ENCODE measurements around the gene LTBP4. TPM values are rescaled to one million over a fixed set of nuclear protein-coding genes. Genes with fewer than 3 reads are reported as not detected.
A peak's percentile ranks its signal among the peaks of the same experiment; 100 is the strongest.

The LTBP4 gene
- polyA plus RNA-seq, 3 donors, result 156 to 325 (median 271) TPM

DNA sequence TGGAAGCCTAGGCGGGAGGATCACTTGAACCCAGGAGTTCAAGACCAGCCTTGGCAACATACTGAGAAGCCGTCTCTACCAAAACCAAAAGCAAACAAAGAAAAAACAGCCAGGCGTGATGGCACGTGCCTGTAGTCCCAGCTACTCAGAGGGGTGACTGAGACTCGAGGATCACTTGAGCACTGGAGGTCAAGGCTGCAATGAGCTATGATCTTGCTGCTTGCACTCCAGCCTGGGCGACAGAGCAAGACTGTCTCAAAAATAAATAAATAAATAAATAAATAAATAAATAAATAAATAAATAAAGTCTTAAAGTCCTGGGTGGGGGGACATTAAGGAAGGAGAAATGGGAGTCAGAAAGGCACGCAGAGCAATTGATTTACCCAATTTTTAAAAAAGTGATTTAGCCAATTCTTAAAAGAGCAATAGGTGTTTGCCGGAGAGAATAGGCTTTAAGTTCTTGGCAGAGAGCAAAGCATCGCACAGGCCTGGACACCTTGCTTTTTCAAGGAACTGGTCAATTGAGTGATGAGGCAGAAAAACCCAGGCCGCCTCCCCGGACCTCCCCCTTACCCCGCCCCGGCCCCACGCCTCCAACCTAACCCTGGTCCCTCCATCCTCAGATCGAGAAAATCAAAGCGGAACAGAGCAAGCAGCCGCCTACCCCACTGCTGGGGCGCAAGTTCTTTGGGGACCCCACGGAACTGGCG is 34.0 kb upstream of the LTBP4 start:
- DNase-seq (ENCODE audit: extremely low read depth in 1 of 11, low read depth in 9 of 11, low spot score in 4 of 11), result no peak

DNA sequence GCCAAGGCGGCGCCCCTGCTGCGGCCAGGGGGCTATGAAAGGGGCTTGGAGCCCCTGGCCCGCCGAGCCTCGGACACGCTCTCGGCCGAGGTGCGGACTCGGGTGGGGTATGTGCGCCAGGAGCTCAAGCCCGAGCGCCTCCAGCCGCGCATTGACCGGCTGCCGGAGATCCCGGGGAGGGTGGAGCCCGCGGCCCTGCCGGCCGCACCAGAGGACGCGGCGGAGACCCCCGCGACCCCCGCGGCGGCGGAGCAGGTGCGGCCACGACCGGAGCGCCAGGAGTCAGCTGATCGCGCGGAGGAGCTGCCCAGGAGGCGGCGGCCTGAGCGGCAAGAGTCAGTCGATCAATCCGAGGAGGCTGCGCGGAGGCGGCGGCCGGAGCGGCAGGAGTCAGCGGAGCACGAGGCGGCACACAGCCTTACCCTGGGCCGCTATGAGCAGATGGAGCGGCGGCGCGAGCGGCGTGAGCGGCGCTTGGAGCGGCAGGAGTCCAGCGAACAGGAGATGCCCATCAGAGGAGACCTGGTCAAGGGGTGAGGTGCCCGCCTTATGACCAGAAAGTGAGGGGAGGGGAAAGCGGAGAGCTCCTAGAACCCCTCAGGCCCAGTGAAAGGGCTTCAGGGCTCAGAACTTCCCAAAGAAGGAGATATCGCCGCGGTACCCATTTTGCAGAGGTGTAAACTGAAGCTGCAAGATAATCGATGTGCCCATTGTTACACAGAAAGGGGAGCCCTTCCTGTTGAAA is 33.2 kb upstream of the LTBP4 start:
- no peak for DNase-seq (ENCODE audit: extremely low read depth in 1 of 11, low read depth in 9 of 11, low spot score in 4 of 11)

DNA sequence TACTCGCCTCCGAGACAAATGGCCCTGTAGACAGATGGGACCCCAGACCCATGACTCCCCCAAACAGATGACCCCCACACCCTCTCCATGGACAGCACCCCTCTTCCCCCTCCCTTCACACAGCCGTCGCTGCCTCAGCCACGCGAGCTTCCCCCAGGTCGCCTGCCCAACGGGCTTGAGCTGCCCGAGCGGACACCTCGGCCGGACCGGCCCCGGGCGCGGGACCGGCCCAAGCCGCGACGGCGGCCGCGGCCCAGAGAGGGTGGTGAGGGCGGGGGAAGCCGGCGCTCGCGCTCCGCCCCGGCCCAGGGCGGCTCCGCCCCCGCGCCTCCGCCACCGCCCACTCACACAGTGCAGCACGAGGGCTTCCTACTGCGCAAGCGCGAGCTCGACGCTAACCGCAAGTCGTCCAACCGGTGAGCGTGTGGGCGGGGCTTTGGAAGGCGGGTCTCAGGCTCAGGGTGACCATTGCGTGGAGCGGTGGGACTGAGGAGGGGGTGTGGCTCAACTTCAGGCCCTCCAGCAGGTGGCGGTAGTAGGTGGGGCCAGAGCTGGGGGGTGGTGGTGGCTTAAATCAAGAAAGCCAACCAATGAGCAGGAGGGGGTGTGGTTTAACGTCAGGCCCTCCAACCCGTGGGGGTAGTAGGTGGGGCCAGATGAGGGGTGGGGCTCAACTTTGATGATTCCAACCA is 30.7 kb upstream of the LTBP4 start:
- DNase-seq (ENCODE audit: extremely low read depth in 1 of 11, low read depth in 9 of 11, low spot score in 4 of 11), result peak; percentile 86 to 96 (median 94)

DNA sequence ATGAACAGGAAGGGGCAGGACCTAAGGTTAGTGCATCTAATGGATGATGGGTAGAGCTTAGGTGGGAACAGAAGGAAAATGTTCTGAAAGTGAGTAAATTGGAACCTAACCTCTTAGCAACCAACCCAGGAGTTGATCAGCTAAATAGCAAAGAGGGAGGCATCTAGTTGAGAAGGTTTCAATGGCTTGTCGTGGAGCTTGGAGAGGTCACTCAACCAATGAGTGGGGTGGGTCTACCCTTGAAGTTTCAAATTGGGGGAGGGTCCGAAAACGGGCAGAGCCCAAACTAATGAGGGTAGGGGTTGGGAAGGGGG is 30.2 kb upstream of the LTBP4 start:
- no peak for DNase-seq (ENCODE audit: extremely low read depth in 1 of 11, low read depth in 9 of 11, low spot score in 4 of 11)

DNA sequence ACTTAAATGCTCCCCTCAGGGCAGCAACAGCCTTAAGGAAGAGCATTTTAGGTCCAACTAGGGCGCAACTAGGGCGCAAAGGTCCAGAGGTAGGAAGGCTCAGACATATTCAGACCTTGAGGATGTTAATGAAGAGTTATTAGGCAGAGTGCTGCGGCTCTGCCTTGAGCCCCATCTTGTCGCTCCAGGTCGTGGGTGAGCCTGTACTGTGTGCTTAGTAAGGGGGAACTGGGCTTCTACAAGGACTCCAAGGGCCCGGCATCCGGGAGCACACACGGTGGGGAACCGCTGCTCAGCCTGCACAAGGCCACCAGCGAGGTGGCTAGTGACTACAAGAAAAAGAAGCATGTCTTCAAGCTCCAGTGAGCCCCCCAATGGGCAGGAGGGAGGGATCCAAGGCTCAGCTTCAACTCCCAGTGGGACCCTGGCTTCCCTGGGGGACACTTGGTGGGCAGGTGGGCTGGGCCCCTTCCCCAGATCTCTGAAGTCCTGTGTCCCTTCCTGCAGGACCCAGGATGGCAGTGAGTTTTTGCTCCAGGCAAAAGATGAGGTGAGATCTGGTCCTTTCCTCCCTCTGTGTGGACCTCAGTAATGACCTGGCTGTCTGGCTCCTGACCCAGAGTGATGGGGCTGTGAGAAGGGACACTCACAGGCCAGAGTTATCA is 29.2 kb upstream of the LTBP4 start:
- DNase-seq (ENCODE audit: extremely low read depth in 1 of 11, low read depth in 9 of 11, low spot score in 4 of 11), result no peak

DNA sequence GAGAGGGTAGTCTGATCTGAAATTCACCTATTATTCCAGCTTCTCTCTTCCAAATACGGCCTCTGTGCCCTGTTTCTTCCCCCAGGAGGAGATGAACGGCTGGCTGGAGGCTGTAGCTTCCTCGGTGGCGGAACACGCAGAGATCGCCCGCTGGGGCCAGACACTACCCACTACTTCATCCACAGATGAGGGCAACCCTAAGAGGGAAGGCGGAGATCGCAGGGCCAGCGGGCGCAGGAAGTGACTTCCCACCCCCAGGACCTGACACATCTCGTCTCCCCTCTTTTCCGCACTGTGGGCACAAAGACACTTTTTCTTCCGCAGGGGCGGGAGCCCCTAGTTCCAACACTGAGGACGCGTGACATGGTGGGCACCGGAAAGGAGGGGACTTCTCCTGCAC is 25.8 kb upstream of the LTBP4 start:
- DNase-seq (ENCODE audit: extremely low read depth in 1 of 11, low read depth in 9 of 11, low spot score in 4 of 11), result no peak

DNA sequence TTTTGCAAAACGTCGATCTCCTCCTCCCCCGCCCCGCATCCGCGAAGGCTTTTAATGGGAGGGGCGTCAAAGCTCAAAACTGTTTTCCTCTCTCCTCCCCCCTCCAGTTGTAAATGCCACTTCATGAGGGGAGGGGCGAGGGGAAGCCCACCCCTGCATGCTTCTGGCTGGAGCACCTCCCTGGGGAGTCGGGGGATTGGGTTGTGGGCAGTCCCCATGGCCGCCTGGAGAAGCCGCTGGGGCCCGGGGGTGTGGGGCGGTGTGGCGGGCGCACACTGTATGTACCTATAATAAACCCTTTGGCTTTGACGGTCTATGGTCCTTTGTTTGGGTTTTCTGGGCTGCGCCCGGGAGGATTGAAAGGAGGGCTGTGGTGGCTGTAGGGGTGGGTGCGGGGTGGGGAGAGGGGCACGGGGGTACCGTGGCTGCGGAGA is 25.0 kb upstream of the LTBP4 start:
- no peak for DNase-seq (ENCODE audit: extremely low read depth in 1 of 11, low read depth in 9 of 11, low spot score in 4 of 11)

DNA sequence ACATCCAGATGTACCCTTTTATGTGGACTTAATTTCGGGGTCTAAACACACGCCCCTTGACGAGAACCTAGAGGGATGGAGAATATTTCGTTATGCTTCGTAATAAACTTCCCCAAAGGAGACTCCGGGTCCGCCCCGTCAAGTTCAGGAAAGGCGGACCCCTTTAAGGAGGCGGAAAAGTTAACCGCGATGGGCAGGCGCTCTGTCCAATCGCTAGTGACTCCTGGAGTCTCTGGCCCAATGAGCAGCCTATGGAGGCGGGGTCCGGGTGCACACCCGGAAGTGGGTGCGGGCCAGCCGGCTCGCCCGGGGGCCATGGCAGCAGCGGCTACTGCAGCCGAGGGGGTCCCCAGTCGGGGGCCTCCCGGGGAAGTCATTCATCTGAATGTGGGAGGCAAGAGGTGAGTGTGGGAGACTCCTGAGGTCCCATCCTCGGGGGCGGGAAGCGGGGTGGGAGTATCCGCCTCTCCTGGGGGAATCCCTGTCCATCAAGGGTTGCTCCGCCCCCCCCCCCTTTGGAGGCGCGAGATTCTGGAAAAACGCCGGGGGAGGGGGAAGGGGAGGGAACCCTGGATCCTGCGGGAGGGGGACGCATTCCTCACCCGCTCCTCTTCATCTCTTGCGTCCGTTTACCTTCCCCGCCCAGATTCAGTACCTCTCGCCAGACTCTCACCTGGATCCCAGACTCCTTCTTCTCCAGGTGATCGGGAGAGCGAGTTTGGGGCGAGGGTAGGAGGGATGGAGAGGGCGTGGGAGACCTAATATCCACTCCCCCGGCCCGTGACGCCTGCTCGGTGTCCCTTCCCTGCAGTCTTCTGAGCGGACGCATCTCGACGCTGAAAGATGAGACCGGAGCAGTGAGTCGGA is 24.4 kb upstream of the LTBP4 start, which contains the start of gene SHKBP1:
TSS of gene SHKBP1 (plus strand) at position 289 of the 867 bp plus-strand sequence. CDS start at position 316, 27 bp downstream.
- DNase-seq (ENCODE audit: extremely low read depth in 1 of 11, low read depth in 9 of 11, low spot score in 4 of 11), result peak; percentile 84 to 95 (median 92)

DNA sequence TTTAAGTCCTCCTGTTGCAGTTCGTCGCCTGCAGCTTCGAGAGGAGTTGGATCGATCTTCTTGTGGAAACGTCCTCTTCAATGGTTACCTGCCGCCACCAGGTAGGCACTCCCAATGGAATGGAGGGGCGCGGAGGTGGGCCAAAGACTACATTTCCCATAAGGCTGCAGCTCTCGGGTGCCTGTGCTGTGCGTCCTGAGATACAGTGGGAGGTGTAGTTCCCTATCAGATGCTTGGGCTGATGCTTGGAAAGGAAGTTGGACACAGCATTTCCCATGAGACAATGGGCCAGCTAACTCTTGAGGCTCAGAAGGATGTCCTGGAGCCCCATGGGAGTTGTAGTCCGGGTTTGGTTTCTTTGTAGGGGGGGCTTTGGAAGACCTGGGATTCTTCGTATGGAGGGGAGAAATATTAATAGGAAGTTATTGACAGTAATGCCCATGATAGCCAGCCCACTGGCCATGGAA is 22.7 kb upstream of the LTBP4 start:
- no peak for DNase-seq (ENCODE audit: extremely low read depth in 1 of 11, low read depth in 9 of 11, low spot score in 4 of 11)

DNA sequence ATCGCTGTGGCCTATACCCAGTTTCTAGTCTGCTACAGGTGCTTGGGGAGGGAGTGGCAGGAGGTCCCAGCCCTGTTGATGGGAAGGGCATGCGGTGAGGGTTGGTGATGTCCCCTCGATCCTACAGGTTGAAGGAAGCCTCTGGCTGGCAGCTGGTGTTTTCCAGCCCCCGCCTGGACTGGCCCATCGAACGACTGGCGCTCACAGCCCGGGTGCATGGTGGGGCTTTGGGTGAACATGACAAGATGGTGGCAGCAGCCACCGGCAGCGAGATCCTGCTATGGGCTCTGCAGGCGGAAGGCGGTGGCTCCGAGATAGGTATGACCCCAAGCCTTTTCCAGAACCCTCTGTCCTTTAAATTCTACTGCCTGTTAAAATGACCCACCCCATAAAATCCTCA is 20.6 kb upstream of the LTBP4 start:
- no peak for DNase-seq (ENCODE audit: extremely low read depth in 1 of 11, low read depth in 9 of 11, low spot score in 4 of 11)

DNA sequence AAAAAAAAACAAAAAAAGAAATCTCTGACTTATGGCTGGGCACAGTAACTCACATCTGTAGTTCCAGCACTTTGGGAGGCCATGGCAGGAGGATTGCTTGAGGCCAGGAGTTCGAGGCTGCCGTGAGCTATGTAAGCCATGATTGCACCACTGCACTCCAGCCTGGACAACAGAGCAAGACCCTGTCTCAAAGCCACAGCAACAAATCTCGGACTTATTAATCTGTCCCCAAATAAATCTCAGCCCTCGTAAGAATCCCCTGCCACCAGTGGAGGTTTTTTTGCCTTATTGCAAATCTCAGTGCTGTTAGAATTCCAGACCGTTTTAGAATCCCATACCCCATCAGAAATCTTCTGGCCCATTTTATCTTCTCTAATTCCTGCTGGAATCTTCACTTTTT is 19.6 kb upstream of the LTBP4 start:
- no peak for DNase-seq (ENCODE audit: extremely low read depth in 1 of 11, low read depth in 9 of 11, low spot score in 4 of 11)

DNA sequence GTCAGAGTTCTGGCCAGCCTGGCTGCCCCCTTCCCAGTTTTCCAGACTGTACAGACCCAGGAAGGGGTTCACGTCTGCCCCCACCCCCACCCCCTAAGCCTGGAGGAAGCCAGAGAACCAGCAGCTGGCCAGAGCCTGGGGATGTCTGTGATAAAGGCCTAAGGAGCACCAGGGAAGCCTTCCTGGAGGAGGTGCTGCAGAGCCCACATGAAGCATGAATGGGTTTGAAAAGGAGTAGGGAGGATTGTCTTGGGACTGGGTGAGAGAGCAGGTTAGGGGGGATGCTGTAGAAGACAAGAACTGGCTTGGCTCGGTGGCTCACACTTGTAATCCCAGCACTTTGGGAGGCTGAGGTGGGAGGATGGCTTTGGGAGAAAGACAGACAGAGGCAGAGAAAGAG is 18.7 kb upstream of the LTBP4 start:
- no peak for DNase-seq (ENCODE audit: extremely low read depth in 1 of 11, low read depth in 9 of 11, low spot score in 4 of 11)

DNA sequence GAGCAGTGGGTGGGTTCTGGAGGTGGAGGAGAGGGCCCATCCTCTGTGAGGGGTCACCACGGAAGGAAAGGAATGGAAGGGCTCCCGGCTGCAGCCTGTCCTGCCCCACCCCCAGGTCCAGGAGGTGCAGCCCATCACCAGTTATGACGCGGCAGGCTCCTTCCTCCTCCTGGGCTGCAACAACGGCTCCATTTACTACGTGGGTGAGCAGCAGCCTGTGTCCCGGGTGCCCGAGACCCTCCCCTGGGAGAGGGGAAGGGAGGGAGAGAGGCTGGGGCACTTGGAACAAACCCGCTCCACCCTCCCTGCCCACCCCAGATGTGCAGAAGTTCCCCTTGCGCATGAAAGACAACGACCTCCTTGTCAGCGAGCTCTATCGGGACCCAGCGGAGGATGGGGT is 17.9 kb upstream of the LTBP4 start:
- no peak for DNase-seq (ENCODE audit: extremely low read depth in 1 of 11, low read depth in 9 of 11, low spot score in 4 of 11)

DNA sequence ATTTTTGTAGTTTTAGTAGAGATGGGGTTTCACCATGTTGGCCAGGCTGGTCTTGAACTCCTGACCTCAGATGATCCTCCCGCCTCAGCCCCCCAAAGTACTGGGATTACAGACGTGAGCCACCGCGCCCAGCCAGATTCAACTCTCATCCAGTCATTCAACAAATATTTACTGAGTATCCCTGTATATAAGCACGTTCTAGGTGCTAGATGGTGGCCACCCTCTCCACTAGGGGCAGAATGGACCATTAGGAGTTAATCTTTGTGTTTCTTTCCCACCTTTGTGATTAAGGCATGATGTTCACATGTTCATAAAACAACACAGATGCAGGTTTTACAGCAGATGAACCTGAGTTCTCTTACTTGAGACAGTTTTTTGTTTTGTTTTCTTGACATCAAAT is 17.2 kb upstream of the LTBP4 start:
- no peak for DNase-seq (ENCODE audit: extremely low read depth in 1 of 11, low read depth in 9 of 11, low spot score in 4 of 11)

DNA sequence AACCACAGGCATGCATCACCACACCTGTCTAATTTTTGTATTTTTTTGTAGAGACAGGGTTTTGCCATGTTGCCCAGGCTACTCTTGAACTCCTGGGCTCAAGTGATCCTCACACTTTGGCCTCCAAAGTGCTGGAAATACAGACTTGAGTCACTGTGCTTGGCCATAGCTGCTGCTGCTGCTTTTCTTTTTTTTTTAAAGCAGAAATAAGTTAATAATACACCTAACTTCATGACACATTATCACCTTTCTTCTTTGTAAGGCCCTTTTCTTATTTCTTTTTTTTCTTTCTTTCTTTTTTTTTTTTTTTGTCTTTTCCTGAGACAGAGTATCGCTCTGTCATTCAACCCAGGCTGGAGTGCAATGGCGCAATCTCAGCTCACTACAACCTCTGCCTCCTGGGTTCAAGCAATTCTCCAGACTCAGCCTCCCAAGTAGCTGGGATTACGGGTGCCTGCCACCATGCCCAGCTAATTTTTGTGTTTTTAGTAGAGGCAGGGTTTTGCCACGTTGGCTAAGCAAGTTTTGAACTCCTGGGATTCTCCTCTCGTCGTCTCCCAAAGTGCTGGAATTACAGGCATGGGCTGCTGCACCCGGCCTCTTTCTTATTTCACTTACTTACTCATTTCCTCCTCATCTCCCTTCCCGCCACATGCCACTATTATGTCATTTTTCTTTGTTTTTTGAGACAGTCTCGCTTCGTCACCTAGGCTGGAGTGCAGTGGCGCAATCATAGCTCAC is 15.8 kb upstream of the LTBP4 start:
- DNase-seq (ENCODE audit: extremely low read depth in 1 of 11, low read depth in 9 of 11, low spot score in 4 of 11), result no peak

DNA sequence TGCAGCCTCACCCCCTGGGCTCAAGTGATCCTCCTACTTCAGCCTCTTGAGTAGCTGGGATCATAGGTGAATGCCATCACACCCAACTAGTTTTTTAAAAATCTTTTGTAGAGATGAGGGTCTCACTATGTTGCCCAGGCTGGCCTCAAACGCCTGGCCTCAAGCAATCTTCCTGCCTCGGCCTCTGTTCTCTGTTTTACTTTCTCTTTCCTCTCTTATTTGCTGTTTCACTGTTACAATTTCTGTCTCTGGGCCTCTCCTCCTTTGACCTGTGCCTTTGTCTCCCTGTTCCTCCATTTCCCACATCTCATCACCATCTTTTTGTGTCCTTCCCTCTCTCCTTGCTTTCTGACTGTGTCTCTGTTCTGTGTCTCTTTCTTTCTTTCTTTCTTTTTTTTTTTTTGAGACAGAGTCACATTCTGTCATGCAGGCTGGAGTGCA is 15.2 kb upstream of the LTBP4 start:
- DNase-seq (ENCODE audit: extremely low read depth in 1 of 11, low read depth in 9 of 11, low spot score in 4 of 11), result no peak

DNA sequence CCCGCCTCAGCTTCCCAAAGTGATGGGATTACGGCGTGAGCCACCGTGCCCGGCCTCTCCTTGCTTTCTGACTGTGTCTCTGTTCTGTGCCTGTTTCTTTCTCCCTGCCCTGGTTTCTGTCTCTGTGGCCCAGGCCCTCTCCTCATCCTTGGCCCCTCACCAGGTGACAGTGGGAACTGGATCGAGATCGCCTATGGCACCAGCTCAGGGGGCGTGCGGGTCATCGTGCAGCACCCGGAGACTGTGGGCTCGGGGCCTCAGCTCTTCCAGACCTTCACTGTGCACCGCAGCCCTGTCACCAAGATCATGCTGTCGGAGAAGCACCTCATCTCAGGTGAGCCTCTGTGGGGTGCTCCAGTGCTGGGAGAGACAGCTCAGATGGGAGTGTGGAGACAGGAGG is 14.6 kb upstream of the LTBP4 start:
- no peak for DNase-seq (ENCODE audit: extremely low read depth in 1 of 11, low read depth in 9 of 11, low spot score in 4 of 11)
